OCI-LY3 (cell line): ENCODE results near the gene CD9.

ENCODE experiments used
- CTCF ChIP-seq: fragments of 200-600, 300-600 bp; sonication (generic); IDR thresholded peaks from 2 replicates; pipeline ENCODE4 v1.5.1; 2014; ENCODE audit warnings: antibody characterized with exemption, low read length, low read depth
- EZH2phosphoT487 ChIP-seq: fragments of 200-600 bp; shearing (Covaris generic); IDR thresholded peaks from 2 replicates; pipeline ENCODE4 v1.6.1; 2018; ENCODE audit warnings: antibody characterized with exemption, mixed run types, low read depth

GRCh38 chr12:6269986-6270385 lies 69.8 kb downstream of the CD9 start:
- TF ChIP-seq CTCF (no peak), EZH2phosphoT487 (no peak)
